Effector memory CD4-positive, alpha-beta T cell (primary cell): ENCODE measurements around the gene TMEM187.

ENCODE experiments used
- DNase-seq, 3 donors: peaks; one replicate each; pipeline ENCODE4 v3.0.0-alpha.2; 2020
- H3K27ac ChIP-seq: 2 replicates; pipeline ENCODE4 v1.7.0; 2013; ENCODE audit warnings: mild to moderate bottlenecking, low read length, moderate library complexity; ENCODE audit not compliant: insufficient read depth, poor library complexity, severe bottlenecking
- H3K27me3 ChIP-seq: replicated peaks from 2 replicates; pipeline ENCODE4 v1.7.0; 2013; ENCODE audit warnings: mild to moderate bottlenecking, low read length; ENCODE audit not compliant: insufficient read depth, control insufficient read depth, poor library complexity, severe bottlenecking
- H3K36me3 ChIP-seq: 2 replicates; pipeline ENCODE4 v1.7.0; 2013; ENCODE audit warnings: mild to moderate bottlenecking, low read length, moderate library complexity; ENCODE audit not compliant: control insufficient read depth, insufficient read depth
- H3K4me1 ChIP-seq: 2 replicates; pipeline ENCODE4 v1.7.0; 2013; ENCODE audit warnings: low read length, mild to moderate bottlenecking; ENCODE audit not compliant: control insufficient read depth, insufficient read depth, poor library complexity, severe bottlenecking
- H3K4me3 ChIP-seq: 2 replicates; pipeline ENCODE4 v1.7.0; 2013; ENCODE audit warnings: low read length, low read depth, mild to moderate bottlenecking; ENCODE audit not compliant: insufficient read depth, poor library complexity, severe bottlenecking
- H3K9me3 ChIP-seq: 2 replicates; pipeline ENCODE4 v1.7.0; 2013; ENCODE audit warnings: mild to moderate bottlenecking, low read length, moderate library complexity; ENCODE audit not compliant: control insufficient read depth
- total RNA-seq, 3 donors: gene quantifications; one replicate each; lab custom pipeline; 2026; lab: John Stamatoyannopoulos, UW

The TMEM187 gene
- total RNA-seq: 3.3 to 4.3 (median 4.3) reads per million in 3 donors

DNA sequence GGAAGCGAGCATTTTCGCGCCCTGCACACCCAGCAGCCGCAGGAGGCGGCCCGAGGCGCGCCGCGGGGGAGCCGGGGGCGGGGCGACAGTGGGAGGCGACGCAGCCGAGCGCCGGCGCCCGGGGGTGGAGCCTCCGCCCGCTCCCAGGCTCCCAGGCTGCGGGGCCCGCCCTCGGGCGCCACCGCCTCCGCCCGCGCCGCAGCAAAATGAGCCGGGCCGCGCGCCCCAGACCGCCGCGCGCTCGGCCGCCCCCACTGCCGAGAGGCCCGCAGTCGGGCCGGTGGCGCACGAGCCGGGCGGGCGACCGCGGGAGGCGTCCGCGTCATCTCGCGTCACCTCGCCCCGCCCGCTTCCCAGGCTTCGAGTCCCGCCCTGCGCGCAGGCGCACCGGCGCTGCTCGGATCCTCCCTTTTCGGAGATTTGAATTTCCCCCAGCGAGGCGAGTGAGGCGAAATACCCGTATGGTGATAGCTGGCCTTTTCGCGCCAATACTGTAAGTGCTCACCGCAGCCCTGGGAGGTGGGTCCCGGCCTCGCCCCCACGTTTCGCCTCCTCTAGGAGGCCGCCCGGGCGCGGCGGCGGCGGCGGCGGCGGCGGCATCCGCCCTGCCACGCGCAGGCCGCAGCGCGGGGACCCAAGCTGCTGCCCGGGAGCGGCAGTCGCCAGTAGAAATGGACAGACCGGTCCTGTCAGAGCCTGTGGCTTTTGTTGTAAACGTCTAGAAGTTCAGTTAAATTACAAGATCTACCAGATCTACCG lies at the start of gene TMEM187:
Gene TMEM187 (plus strand): TSS at position 387 of the 759 bp plus-strand sequence. CDS start 9,309 bp downstream, outside the sequence.
- no peaks in the 10 kb centered on the region for H3K9me3 ChIP-seq
- peaks cover 18% of the 10 kb centered on the region for H3K4me1 ChIP-seq
- peak within 1 kb of the TSS; percentile 99 for H3K4me3 ChIP-seq
- H3K36me3 ChIP-seq: no peaks in the 10 kb centered on the region
- peak within 1 kb of the TSS; percentile 94 for H3K27ac ChIP-seq
- peak; percentile 80 to 83 (median 81) for DNase-seq
- H3K27me3 ChIP-seq: no peaks in the 10 kb centered on the region

GRCh38 chrX:153922932-153923857 lies 49.4 kb upstream of the TMEM187 start:
- Histone ChIP-seq H3K27ac (peak overlapping the region; percentile 98), H3K4me3 (no peak overlapping the region), H3K4me1 (peaks cover 36% of the 10 kb centered on the region)

DNA sequence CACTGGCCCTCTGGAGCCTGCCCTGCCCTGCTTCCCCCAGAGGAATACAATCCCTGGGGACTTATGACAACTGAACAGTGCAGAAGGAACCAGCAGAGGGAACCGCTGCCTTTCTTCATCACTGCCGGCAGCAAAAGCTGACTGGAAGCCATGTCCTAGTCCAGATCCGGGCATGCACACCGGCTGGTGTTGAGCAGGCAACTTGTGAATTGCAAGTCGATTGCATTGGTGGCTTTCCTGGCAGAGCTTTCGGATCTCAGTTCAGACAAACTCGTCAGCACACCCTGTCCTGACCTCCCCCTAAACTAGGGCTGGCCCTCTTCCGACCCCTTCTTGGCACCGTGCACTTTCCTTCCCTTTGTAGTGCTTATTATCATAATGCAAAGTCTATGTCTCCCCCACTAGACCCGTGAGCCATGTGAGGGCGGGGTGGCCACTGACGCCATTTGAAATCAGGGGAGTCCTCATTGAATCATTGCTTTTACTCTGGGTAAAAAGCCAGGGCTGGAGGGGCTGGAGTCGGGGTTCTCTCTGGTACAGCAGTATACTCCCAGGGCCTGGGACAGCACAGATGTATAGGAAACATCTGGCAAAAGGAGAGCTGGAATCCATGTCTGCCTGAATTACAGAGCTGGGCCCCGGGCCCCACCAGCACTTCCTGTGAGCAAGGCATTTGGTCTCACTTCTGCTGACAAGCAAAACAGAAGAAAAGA lies 48.2 kb upstream of the TMEM187 start:
- peak overlapping the region; percentile 98 for H3K27ac ChIP-seq
- H3K9me3 ChIP-seq: no peaks in the 10 kb centered on the region
- no peaks in the 10 kb centered on the region for H3K27me3 ChIP-seq
- peak overlapping the region; percentile 51 for H3K4me3 ChIP-seq
- H3K36me3 ChIP-seq: peaks cover 7% of the 10 kb centered on the region
- DNase-seq: peak in 2 of 3 donors; percentile 26 to 35
- H3K4me1 ChIP-seq: peaks cover 39% of the 10 kb centered on the region

More at GRCh38 chrX:153922932-153923857, 49.4 kb upstream of the TMEM187 start:
- DNase-seq: no peak
- Histone ChIP-seq H3K27me3 (no peaks in the 10 kb centered on the region), H3K36me3 (peaks cover 13% of the 10 kb centered on the region), H3K9me3 (no peaks in the 10 kb centered on the region)

DNA sequence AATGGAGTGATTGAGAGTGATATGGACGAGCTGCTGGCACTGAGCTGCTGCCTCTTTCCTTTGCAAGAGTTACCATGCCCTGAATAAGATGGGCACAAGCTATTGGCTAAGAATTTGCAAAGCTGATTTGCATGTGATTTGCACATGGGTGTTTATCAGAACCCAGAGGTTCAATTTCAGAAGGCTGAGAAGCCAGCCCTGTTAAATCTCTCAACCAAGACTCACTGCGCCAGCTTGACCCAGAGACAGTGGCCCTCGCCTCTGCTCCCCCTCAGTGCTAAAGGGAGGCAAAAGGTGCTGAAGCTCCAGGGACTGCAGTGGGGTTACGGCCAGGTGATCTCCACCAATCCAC lies 47.2 kb upstream of the TMEM187 start:
- H3K27ac ChIP-seq: peak overlapping the region; percentile 98
- peaks cover 4% of the 10 kb centered on the region for H3K36me3 ChIP-seq
- peaks cover 40% of the 10 kb centered on the region for H3K4me1 ChIP-seq
- H3K9me3 ChIP-seq: no peaks in the 10 kb centered on the region
- H3K4me3 ChIP-seq: peak overlapping the region; percentile 51
- no peaks in the 10 kb centered on the region for H3K27me3 ChIP-seq
- DNase-seq: no peak

- Histone ChIP-seq H3K27ac (peak within 1 kb of the TSS; percentile 98), H3K9me3 (no peaks in the 10 kb centered on the region), H3K36me3 (no peaks in the 10 kb centered on the region), H3K4me3 (peak within 1 kb of the TSS; percentile 60), H3K27me3 (no peaks in the 10 kb centered on the region), H3K4me1 (peaks cover 40% of the 10 kb centered on the region)
- DNase-seq: peak; percentile 16 to 25 (median 24)
Observed at GRCh38 chrX:153925739-153926551, 46.6 kb upstream of the TMEM187 start, which contains the start of gene ARHGAP4. ARHGAP4 (minus strand) TSS chrX:153926264; CDS start chrX:153926202, 62 bp downstream.

GRCh38 chrX:153926552-153926857 lies 46.0 kb upstream of the TMEM187 start:
- Histone ChIP-seq H3K27me3 (no peaks in the 10 kb centered on the region), H3K27ac (peak overlapping the region; percentile 98), H3K4me3 (peak overlapping the region; percentile 60), H3K4me1 (peaks cover 40% of the 10 kb centered on the region), H3K9me3 (no peaks in the 10 kb centered on the region), H3K36me3 (no peaks in the 10 kb centered on the region)
- no peak for DNase-seq

DNA sequence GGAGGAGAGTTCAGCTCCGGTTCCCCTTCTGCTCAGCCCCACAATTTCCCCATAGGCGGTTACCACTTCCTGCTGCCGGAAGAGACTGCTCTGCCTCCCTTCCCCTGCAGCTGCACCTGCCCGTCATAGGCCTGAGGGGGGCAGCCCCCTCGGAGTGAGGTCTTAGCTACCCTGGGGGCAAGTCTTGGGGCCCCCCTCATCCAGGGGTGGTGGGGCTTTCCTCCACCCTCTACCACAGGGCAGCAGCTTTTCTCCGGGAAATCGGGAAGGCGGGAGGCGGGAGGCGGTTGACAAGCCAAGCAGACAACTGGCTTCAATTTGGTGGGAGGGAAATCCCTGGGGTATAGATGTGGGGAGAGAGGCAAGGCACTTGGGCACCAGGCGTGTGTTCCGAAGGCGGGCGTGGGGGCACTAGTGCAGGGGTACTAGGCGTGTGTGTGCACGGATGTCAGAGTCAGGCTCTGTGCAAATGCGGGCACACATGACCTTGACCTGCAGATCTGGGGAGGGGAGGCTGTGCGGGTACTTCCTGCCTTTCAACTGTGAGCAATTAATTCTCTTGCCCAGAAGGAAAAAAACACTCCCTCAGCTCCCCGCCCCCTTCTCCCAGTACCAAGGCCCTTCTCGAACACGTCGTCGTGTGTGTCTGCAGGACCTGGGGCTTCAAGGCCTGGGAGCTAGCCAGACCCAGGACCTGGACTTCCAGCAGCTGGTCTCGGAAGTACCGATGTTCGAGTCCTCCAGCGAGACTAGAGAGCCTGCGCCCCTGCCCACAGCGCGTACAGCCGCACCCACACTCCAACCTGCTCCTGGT lies 45.5 kb upstream of the TMEM187 start:
- H3K4me1 ChIP-seq: peaks cover 34% of the 10 kb centered on the region

DNA sequence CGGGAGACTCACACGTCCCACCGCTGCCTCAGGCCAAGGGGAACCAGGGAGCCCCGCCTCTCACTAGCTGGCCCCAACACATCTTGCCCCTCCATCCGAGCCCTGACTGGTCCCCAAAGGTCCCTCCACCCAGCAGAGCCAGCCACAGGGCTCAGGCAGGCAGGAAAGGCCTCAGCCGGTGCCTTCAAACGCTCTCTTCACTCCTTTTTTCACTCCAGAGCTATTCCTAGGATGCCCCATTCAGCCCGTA lies 45.0 kb upstream of the TMEM187 start:
- H3K9me3 ChIP-seq: no peaks in the 10 kb centered on the region
- H3K36me3 ChIP-seq: peaks cover 8% of the 10 kb centered on the region
- H3K4me3 ChIP-seq: peak overlapping the region; percentile 60
- DNase-seq: no peak
- no peaks in the 10 kb centered on the region for H3K27me3 ChIP-seq
- H3K4me1 ChIP-seq: peaks cover 29% of the 10 kb centered on the region
- peak overlapping the region; percentile 98 for H3K27ac ChIP-seq

More for the DNA sequence above, 45.5 kb upstream of the TMEM187 start:
- H3K9me3 ChIP-seq: no peaks in the 10 kb centered on the region
- peak overlapping the region; percentile 60 for H3K4me3 ChIP-seq
- H3K27ac ChIP-seq: peak overlapping the region; percentile 98
- H3K27me3 ChIP-seq: no peaks in the 10 kb centered on the region
- peaks cover 3% of the 10 kb centered on the region for H3K36me3 ChIP-seq
- peak; percentile 71 to 79 (median 74) for DNase-seq
